Right atrium auricular region (tissue), 2 donors: Measurements from ENCODE around the gene TRANK1. TPM values are rescaled to one million over a fixed set of nuclear protein-coding genes. Genes with fewer than 3 reads are reported as not detected.

Source experiments
- DNase-seq: peaks from one replicate; pipeline ENCODE4 v3.0.0-alpha.2; 2019; ENCODE audit warnings: low spot score
- H3K27ac ChIP-seq, 2 donors: fragments of 200-600 bp; sonication (generic); 1 replicate in 1 of 2; 2 replicates in 1 of 2; pipeline ENCODE4 v1.5.1; 2016 to 2019
- H3K27me3 ChIP-seq, 2 donors: fragments of 200-600 bp; sonication (generic); one replicate each; pipeline versions ENCODE4 v1.5.1 to v1.6.0; 2017 to 2019
- H3K36me3 ChIP-seq: fragments of 200-600 bp; sonication (generic); one replicate; pipeline ENCODE4 v1.5.1; 2016
- H3K4me1 ChIP-seq, 2 donors: fragments of 200-600 bp; sonication (generic); one replicate each; pipeline versions ENCODE4 v1.5.1 to v1.6.0; 2017 to 2019
- H3K4me3 ChIP-seq, 2 donors: fragments of 200-600 bp; sonication (generic); 1 replicate in 1 of 2; 2 replicates in 1 of 2; pipeline ENCODE4 v1.5.1; 2017 to 2019; ENCODE audit warnings: mild to moderate bottlenecking in 1 of 2, moderate library complexity in 1 of 2
- H3K9me3 ChIP-seq, 2 donors: fragments of 200-600 bp; sonication (generic); one replicate each; pipeline ENCODE4 v1.5.1; 2019
- total RNA-seq, 2 donors: library from RNA; depleted of rRNA; stranded (reverse); fragments of >200 nt; gene quantifications; one replicate each; pipeline ENCODE4 v1.1.0, GENCODE V29; 2016
- TF ChIP-seq, protein P1 (sequence below), 2 donors: fragments of 200-600 bp; sonication (generic); IDR thresholded peaks; one replicate each; pipeline ENCODE4 v1.5.1; 2019; ENCODE audit warnings: antibody characterized with exemption in 2 of 2

Gene TRANK1
- total RNA-seq, 2 donors from 2014 or later, result 5.7 to 10.3 TPM

DNA sequence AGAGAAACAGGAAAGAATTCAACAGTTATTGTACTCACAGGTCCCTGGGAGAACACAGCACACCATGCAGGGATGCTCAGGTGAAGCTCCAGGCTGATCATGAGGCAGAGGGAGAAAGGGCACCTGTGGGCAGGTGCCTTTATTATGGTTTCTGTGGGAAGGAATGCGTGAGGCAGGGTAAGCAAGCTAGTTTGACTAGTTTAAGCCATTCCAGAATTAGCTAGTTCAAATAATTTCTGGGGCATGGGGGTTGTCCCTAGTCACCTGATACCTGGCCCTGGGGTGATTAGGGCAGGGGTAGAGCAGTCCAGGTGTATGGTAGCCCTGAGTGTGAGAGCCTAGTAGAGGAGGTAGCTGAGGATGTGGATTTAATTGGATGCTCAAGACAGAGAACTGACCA lies 132.6 kb downstream of the TRANK1 start:
- H3K9me3 ChIP-seq, result no peaks in the 10 kb centered on the region
- H3K27me3 ChIP-seq, result no peaks in the 10 kb centered on the region
- H3K4me1 ChIP-seq, result peaks cover 0 to 23% of the 10 kb centered on the region in 2 donors
- TF ChIP-seq, protein P1, sequence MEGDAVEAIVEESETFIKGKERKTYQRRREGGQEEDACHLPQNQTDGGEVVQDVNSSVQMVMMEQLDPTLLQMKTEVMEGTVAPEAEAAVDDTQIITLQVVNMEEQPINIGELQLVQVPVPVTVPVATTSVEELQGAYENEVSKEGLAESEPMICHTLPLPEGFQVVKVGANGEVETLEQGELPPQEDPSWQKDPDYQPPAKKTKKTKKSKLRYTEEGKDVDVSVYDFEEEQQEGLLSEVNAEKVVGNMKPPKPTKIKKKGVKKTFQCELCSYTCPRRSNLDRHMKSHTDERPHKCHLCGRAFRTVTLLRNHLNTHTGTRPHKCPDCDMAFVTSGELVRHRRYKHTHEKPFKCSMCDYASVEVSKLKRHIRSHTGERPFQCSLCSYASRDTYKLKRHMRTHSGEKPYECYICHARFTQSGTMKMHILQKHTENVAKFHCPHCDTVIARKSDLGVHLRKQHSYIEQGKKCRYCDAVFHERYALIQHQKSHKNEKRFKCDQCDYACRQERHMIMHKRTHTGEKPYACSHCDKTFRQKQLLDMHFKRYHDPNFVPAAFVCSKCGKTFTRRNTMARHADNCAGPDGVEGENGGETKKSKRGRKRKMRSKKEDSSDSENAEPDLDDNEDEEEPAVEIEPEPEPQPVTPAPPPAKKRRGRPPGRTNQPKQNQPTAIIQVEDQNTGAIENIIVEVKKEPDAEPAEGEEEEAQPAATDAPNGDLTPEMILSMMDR (IDR thresholded peaks at IDR 0.05), result no peak
- H3K4me3 ChIP-seq, result no peak overlapping the region
- DNase-seq, result no peak
- no peaks in the 10 kb centered on the region for H3K36me3 ChIP-seq
- H3K27ac ChIP-seq, result no peak overlapping the region

DNA sequence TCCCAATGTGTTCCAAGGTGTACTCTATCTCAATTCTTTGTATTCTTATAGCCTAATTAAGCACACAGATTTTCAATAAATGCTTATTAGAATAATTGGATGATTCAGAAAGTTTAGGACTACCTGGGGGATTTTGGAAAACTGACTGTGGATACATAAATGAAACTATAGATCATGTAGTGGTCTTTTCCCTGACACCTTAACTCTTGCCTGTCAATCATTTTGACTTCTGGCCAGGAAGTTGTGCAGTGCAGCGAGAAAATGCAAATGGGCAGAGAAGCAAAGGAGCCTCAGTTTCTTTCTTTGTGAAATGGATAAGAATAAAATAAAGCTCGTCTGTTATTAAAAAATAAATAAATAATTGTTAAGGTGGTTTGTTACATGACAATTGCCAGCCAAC lies 133.1 kb downstream of the TRANK1 start:
- TF ChIP-seq, protein P1 (IDR thresholded peaks at IDR 0.05), result no peak
- H3K9me3 ChIP-seq, result peaks cover 0 to 3% of the 10 kb centered on the region in 2 donors
- no peaks in the 10 kb centered on the region for H3K36me3 ChIP-seq
- H3K4me3 ChIP-seq, result no peak overlapping the region
- peaks cover 0 to 23% of the 10 kb centered on the region in 2 donors for H3K4me1 ChIP-seq
- DNase-seq, result no peak
- no peaks in the 10 kb centered on the region for H3K27me3 ChIP-seq
- H3K27ac ChIP-seq, result no peak overlapping the region

DNA sequence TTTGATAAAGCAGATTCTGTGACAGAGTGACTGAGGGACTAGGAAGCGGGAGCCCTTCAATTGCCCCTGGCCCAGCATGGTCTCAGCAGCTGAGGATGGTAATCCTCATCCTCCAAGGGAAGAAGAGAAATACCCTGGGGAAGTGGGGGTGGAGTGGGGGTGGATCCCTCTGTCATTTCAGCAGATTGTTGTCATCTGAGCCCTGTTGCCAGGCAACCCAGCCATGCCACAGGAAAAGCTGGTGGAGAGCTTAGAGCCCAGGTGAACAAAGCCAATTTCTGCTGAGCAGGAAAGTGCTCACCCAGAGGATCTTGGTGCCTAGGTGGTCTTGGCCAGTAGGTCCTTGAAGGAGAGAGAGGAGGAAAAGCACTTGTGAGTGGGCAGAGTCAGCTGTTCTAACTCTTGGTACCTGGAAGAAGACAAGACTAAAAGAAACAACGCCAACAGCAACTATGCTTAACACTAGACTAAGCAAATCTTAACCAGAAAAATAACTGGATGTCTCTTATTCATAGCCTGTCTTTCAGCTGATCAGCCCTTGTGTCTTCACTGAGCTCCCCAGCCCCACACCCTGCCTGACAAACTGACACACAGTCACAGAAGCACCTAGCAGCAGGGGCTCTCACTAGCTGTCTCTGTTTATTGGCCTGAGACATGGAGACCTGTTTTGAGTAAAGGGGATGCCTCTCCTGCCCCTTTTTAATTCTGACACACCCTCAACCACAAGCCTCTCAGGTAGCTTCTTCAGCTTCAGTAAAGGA lies 140.4 kb downstream of the TRANK1 start:
- TF ChIP-seq, protein P1 (IDR thresholded peaks at IDR 0.05), result no peak
- no peak for DNase-seq
- Histone ChIP-seq H3K27ac (no peak overlapping the region), H3K9me3 (peaks cover 6 to 18% of the 10 kb centered on the region in 2 donors), H3K27me3 (no peaks in the 10 kb centered on the region), H3K4me1 (no peaks in the 10 kb centered on the region), H3K36me3 (no peaks in the 10 kb centered on the region), H3K4me3 (no peak overlapping the region)

DNA sequence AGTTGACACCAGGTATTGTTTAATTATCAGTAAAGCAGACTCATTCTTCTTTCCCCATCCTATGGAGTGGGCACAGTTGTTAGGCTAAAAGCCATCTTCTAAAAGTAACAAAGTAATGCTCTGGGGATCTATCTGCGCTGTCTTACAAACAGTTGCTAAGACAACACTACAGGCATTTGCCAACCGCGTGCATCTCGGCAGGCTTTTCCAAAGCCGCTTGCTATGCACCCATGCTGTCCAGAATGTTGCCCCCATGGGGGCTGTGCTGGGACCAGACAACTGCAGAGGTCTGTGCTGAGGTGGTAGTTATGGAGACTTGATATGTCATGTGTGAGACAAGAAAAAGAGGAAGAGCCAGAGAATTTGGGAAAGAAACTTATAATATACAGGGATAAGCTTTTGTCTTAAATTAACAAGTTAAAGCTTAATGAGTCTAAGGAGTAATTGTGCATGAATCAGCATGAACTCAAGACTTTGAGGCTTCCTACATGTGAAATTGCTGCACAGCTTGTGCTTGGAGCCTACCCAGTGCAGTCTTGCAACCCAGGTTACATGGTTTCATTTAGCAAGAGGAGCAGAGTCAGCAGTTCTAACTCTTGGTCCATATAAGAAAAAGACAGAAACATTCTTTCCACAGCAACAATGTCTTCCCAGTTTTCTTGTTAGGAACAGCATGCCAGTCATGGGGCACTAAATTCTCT lies 141.6 kb downstream of the TRANK1 start:
- H3K27ac ChIP-seq, result no peak overlapping the region
- TF ChIP-seq, protein P1 (IDR thresholded peaks at IDR 0.05), result no peak
- H3K9me3 ChIP-seq, result peaks cover 6 to 18% of the 10 kb centered on the region in 2 donors
- H3K36me3 ChIP-seq, result no peaks in the 10 kb centered on the region
- no peaks in the 10 kb centered on the region for H3K4me1 ChIP-seq
- no peaks in the 10 kb centered on the region for H3K27me3 ChIP-seq
- DNase-seq, result no peak
- H3K4me3 ChIP-seq, result no peak overlapping the region

DNA sequence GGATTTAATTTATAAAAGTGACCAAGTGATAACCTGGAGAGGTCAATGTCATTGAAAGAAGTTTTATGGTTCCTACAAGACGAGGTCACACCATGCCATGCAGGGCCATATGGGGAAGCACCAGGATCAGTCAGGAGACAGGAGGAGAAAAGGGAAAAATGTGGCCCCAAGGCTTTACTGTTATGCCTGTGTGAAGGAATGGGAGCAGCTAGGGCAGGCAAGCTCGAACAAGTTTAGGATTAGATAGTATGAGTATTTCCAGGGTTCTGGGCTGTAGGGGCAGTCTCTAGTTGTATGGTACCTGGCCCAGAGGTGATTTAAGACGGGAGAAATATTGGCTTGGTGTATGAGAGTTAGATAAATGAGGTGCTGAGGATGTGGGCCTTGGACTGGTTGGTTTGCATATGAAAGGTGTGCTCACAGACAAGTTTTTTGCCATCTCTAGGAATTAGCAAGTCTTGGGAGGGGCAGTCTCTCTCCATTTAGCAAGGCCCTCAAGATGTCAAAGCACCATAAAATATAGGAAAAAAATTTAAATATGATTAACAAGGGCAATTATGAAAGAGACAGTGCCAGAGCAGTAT lies 144.2 kb downstream of the TRANK1 start:
- TF ChIP-seq, protein P1 (IDR thresholded peaks at IDR 0.05), result no peak
- Histone ChIP-seq H3K4me1 (no peaks in the 10 kb centered on the region), H3K36me3 (no peaks in the 10 kb centered on the region), H3K4me3 (no peak overlapping the region), H3K27ac (no peak overlapping the region), H3K27me3 (no peaks in the 10 kb centered on the region), H3K9me3 (peaks cover 0 to 8% of the 10 kb centered on the region in 2 donors)
- DNase-seq, result no peak
